SU-DHL-6 (cell line): ENCODE data around the gene RASA3.

ENCODE experiments used
- H2AFZ ChIP-seq: fragments of 200-600 bp; sonication (generic); 2 replicates; pipeline ENCODE4 v1.6.1; 2014; ENCODE audit warnings: low read depth, mild to moderate bottlenecking, moderate library complexity, mixed read lengths, antibody characterized with exemption, low read length; ENCODE audit not compliant: severe bottlenecking
- H3F3A ChIP-seq: fragments of 200-600 bp; shearing (Covaris generic); 2 replicates; pipeline ENCODE4 v1.6.0; 2016; ENCODE audit warnings: antibody characterized with exemption, mild to moderate bottlenecking; ENCODE audit not compliant: insufficient read depth
- H3K27ac ChIP-seq: fragments of 200-600 bp; sonication (generic); 2 replicates; pipeline ENCODE4 v1.5.1; 2016; ENCODE audit warnings: low read depth, mild to moderate bottlenecking, low read length, moderate library complexity, mixed read lengths
- H3K27me3 ChIP-seq: fragments of 200-600 bp; sonication (generic), shearing (Covaris generic); 2 replicates; pipeline ENCODE4 v1.6.0; 2014; ENCODE audit warnings: mild to moderate bottlenecking, low read length
- H3K36me3 ChIP-seq: fragments of 200-600 bp; sonication (generic); 2 replicates; pipeline ENCODE4 v1.6.1; 2014; ENCODE audit warnings: mild to moderate bottlenecking, low read length, mixed read lengths
- H3K4me2 ChIP-seq: fragments of 300-600, 200-600 bp; shearing (Covaris generic), sonication (generic); 2 replicates; pipeline ENCODE4 v1.6.0; 2014; ENCODE audit warnings: low read length, low read depth, mild to moderate bottlenecking; ENCODE audit not compliant: poor library complexity, severe bottlenecking
- H3K4me3 ChIP-seq: fragments of 200-600 bp; sonication (generic); 2 replicates; pipeline ENCODE4 v1.5.1; 2014; ENCODE audit warnings: antibody characterized with exemption, low read length, mild to moderate bottlenecking, mixed read lengths; ENCODE audit not compliant: insufficient read depth, poor library complexity, severe bottlenecking
- H3K79me2 ChIP-seq: fragments of 200-600 bp; sonication (generic); 2 replicates; pipeline ENCODE4 v1.6.1; 2014; ENCODE audit warnings: mild to moderate bottlenecking, low read length, moderate library complexity; ENCODE audit not compliant: insufficient read depth
- H3K9ac ChIP-seq: fragments of 200-600 bp; sonication (generic); 2 replicates; pipeline ENCODE4 v1.7.0; 2014; ENCODE audit warnings: mild to moderate bottlenecking, low read length
- H3K9me2 ChIP-seq: fragments of 200-600 bp; sonication (generic); replicated peaks from 2 replicates; pipeline ENCODE4 v1.6.1; 2014; ENCODE audit warnings: low read length; ENCODE audit not compliant: insufficient read depth
- H3K9me3 ChIP-seq: fragments of 200-600 bp; sonication (generic); 2 replicates; pipeline ENCODE4 v1.6.1; 2014; ENCODE audit warnings: low read length, mixed read lengths; ENCODE audit not compliant: insufficient read depth
- H4K20me1 ChIP-seq: fragments of 200-600 bp; sonication (generic); 2 replicates; pipeline ENCODE4 v1.6.1; 2014; ENCODE audit warnings: low read depth, mild to moderate bottlenecking, antibody characterized with exemption, low read length, moderate library complexity, mixed read lengths
- CTCF ChIP-seq: fragments of 200-600 bp; sonication (generic); IDR thresholded peaks from one replicate; pipeline ENCODE4 v1.5.1; 2017; ENCODE audit warnings: antibody characterized with exemption, mild to moderate bottlenecking, low read length, moderate library complexity; ENCODE audit not compliant: insufficient read depth, poor library complexity, severe bottlenecking
- EZH2phosphoT487 ChIP-seq: fragments of 200-600 bp; sonication (generic), shearing (Covaris generic); conservative IDR thresholded peaks from 2 replicates; pipeline ENCODE4 v1.6.1; 2018; ENCODE audit warnings: mild to moderate bottlenecking, antibody characterized with exemption, low read length, moderate library complexity, mixed read lengths

The RASA3 gene

GRCh38 chr13:113949546-113949945 lies 182.9 kb downstream of the RASA3 start:
- Histone ChIP-seq H3K9me3 (no peaks in the 10 kb centered on the region), H3K9me2 (no peaks in the 10 kb centered on the region), H3K79me2 (no peaks in the 10 kb centered on the region), H3F3A (no peaks in the 10 kb centered on the region), H4K20me1 (no peaks in the 10 kb centered on the region), H3K4me3 (no peak overlapping the region), H3K27me3 (no peaks in the 10 kb centered on the region), H3K36me3 (no peaks in the 10 kb centered on the region), H3K27ac (no peak overlapping the region), H3K9ac (no peak overlapping the region), H3K4me2 (no peak overlapping the region), H2AFZ (no peak overlapping the region)
- TF ChIP-seq EZH2phosphoT487 (no peak), CTCF (no peak)

GRCh38 chr13:113948034-113948742 lies 184.2 kb downstream of the RASA3 start:
- no peak overlapping the region for H3K27ac ChIP-seq
- no peaks in the 10 kb centered on the region for H3K9me2 ChIP-seq
- H3K9ac ChIP-seq = no peak overlapping the region
- H3K4me2 ChIP-seq = no peak overlapping the region
- no peak overlapping the region for H2AFZ ChIP-seq
- no peaks in the 10 kb centered on the region for H3K9me3 ChIP-seq
- H3K4me3 ChIP-seq = no peak overlapping the region
- H3K79me2 ChIP-seq = no peaks in the 10 kb centered on the region
- no peaks in the 10 kb centered on the region for H3K36me3 ChIP-seq
- TF ChIP-seq EZH2phosphoT487 (no peak), CTCF (no peak)
- H4K20me1 ChIP-seq = no peaks in the 10 kb centered on the region
- H3K27me3 ChIP-seq = no peaks in the 10 kb centered on the region
- H3F3A ChIP-seq = no peaks in the 10 kb centered on the region

GRCh38 chr13:113947311-113948033 lies 185.0 kb downstream of the RASA3 start:
- no peaks in the 10 kb centered on the region for H4K20me1 ChIP-seq
- TF ChIP-seq CTCF = no peak
- TF ChIP-seq EZH2phosphoT487 = no peak
- H3K9me2 ChIP-seq = no peaks in the 10 kb centered on the region
- no peak overlapping the region for H3K4me2 ChIP-seq
- no peaks in the 10 kb centered on the region for H3K27me3 ChIP-seq
- no peaks in the 10 kb centered on the region for H3F3A ChIP-seq
- no peaks in the 10 kb centered on the region for H3K36me3 ChIP-seq
- no peak overlapping the region for H2AFZ ChIP-seq
- H3K27ac ChIP-seq = no peak overlapping the region
- no peaks in the 10 kb centered on the region for H3K9me3 ChIP-seq
- H3K4me3 ChIP-seq = no peak overlapping the region
- H3K79me2 ChIP-seq = no peaks in the 10 kb centered on the region
- H3K9ac ChIP-seq = no peak overlapping the region
